Osteoblast (primary cell): ENCODE measurements around the gene ZBP1. TPM values are rescaled to one million over a fixed set of nuclear protein-coding genes. Genes with fewer than 3 reads are reported as not detected.
A peak's percentile ranks its signal among the peaks of the same experiment; 100 is the strongest.

ENCODE experiments used
- DNase-seq: peaks from one replicate; pipeline ENCODE4 v3.0.0; 2011; ENCODE audit warnings: low spot score, mixed read lengths; ENCODE audit not compliant: insufficient read length; ENCODE audit errors: missing footprints
- H2AFZ ChIP-seq: 2 replicates; pipeline ENCODE4 v1.6.0; 2011; ENCODE audit warnings: mild to moderate bottlenecking, low read length
- H3K27ac ChIP-seq: 2 replicates; pipeline ENCODE4 v1.5.1; 2011; ENCODE audit warnings: mild to moderate bottlenecking, low read depth, low read length, moderate library complexity
- H3K27me3 ChIP-seq: 2 replicates; pipeline ENCODE4 v1.6.0; 2012; ENCODE audit warnings: mild to moderate bottlenecking, control low read depth, inconsistent platforms, low read length, moderate library complexity; ENCODE audit not compliant: insufficient read depth
- H3K36me3 ChIP-seq: 2 replicates; pipeline ENCODE4 v1.5.1; 2011; ENCODE audit warnings: mild to moderate bottlenecking, low read length, control low read depth, moderate library complexity; ENCODE audit not compliant: insufficient read depth
- H3K4me1 ChIP-seq: 2 replicates; pipeline ENCODE4 v1.5.1; 2011; ENCODE audit warnings: mild to moderate bottlenecking, low read length, control low read depth, moderate library complexity; ENCODE audit not compliant: insufficient read depth
- H3K4me2 ChIP-seq: 2 replicates; pipeline ENCODE4 v1.6.0; 2011; ENCODE audit warnings: mild to moderate bottlenecking, low read length; ENCODE audit not compliant: insufficient read depth
- H3K4me3 ChIP-seq: fragments of 200-600 bp; sonication (generic); 3 replicates; pipeline ENCODE4 v1.5.1; 2012; ENCODE audit warnings: mild to moderate bottlenecking, low read length, inconsistent platforms; ENCODE audit not compliant: insufficient read depth
- H3K79me2 ChIP-seq: 2 replicates; pipeline ENCODE4 v1.6.0; 2012; ENCODE audit warnings: mild to moderate bottlenecking, low read length, control low read depth, inconsistent platforms; ENCODE audit not compliant: insufficient read depth
- H3K9me3 ChIP-seq: 2 replicates; pipeline ENCODE4 v1.5.1; 2011; ENCODE audit warnings: low read depth, low read length, control low read depth
- H4K20me1 ChIP-seq: 2 replicates; pipeline ENCODE4 v1.6.0; 2012; ENCODE audit warnings: mild to moderate bottlenecking, low read length, control low read depth; ENCODE audit not compliant: insufficient read depth
- total RNA-seq: library from RNA; depleted of rRNA; stranded (reverse); fragments of >200 nt; gene quantifications from 2 replicates; pipeline ENCODE4 v1.2.3, GENCODE V29; 2012
- TF ChIP-seq, protein P1 (sequence below): IDR thresholded peaks from 2 replicates; pipeline ENCODE4 v1.5.1; 2011; ENCODE audit warnings: mild to moderate bottlenecking, low read depth, low read length, moderate library complexity; ENCODE audit errors: extremely low read depth

The ZBP1 gene
- total RNA-seq, 1 donor: not detected

DNA sequence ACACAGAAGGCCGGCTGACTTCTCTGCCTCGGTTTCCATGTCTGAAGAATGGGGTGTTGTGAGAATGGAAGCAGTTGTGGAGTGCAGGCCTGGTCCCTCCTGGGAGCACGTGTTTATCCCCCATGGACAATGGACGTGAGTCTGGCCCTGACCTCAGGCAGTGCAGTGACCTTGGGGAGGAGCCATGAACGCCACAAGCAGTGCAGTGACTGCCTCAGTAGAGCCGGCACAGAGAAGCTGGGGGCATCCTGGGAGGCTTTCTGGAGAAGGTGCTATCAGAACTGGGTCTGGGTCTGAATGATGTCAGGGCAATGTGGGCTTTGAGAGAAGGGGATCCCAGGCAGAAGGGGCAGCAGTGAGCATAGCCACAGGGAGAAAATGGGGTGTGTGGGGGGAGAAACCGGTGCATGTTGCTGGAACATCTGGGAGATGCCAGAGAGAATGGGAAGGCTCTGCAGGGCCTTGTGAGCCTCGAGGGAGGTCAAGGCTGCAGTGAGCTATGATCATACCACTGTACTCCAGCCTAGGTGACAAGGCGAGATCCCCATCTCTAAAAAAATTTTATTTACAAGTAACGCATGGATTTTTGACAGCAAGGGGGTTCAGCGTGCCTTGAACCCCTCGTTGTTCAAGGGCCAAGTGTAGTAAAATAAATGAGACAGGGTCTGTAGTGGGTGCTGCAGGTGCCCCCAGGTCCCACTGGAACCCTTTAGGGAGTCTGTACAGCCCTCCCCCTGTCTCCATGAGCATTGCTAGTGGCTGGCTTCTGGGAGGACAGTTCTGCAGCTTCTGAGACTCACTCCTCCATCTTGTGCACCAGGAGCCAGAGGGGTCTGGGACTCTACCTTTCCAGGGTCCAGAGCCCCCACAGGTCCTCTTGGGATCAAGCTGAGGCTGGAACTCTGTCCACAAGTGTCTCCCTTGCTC is 27.0 kb upstream of the ZBP1 start:
- TF ChIP-seq, protein P1, sequence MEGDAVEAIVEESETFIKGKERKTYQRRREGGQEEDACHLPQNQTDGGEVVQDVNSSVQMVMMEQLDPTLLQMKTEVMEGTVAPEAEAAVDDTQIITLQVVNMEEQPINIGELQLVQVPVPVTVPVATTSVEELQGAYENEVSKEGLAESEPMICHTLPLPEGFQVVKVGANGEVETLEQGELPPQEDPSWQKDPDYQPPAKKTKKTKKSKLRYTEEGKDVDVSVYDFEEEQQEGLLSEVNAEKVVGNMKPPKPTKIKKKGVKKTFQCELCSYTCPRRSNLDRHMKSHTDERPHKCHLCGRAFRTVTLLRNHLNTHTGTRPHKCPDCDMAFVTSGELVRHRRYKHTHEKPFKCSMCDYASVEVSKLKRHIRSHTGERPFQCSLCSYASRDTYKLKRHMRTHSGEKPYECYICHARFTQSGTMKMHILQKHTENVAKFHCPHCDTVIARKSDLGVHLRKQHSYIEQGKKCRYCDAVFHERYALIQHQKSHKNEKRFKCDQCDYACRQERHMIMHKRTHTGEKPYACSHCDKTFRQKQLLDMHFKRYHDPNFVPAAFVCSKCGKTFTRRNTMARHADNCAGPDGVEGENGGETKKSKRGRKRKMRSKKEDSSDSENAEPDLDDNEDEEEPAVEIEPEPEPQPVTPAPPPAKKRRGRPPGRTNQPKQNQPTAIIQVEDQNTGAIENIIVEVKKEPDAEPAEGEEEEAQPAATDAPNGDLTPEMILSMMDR: no peak
- no peak overlapping the region for H2AFZ ChIP-seq
- peak; percentile 21 for DNase-seq
- no peak overlapping the region for H3K4me2 ChIP-seq
- H3K27ac ChIP-seq: no peak overlapping the region
- peaks cover 11% of the 10 kb centered on the region for H3K36me3 ChIP-seq
- H3K79me2 ChIP-seq: no peaks in the 10 kb centered on the region
- no peaks in the 10 kb centered on the region for H3K27me3 ChIP-seq
- H4K20me1 ChIP-seq: no peaks in the 10 kb centered on the region
- H3K9me3 ChIP-seq: no peaks in the 10 kb centered on the region
- no peak overlapping the region for H3K4me3 ChIP-seq
- no peaks in the 10 kb centered on the region for H3K4me1 ChIP-seq

DNA sequence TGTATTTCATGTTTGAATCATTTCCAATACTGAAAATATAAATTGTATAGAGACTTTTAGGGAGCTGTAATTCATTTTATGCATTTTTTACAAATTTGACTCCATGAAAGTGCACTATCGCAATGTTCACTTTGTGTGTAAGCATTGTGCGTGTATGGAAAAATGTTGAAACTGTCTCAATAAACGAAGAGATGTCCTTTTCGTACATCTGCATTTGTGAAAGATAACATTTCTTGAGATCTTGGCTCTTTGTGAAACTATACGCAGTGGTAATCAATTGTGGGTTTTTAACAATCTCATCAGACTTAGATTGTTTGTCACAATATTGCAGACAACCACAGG is 18.6 kb upstream of the ZBP1 start:
- Histone ChIP-seq H4K20me1 (no peaks in the 10 kb centered on the region), H3K36me3 (no peaks in the 10 kb centered on the region), H3K27ac (no peak overlapping the region), H3K4me3 (no peak overlapping the region), H3K27me3 (peaks cover 21% of the 10 kb centered on the region), H3K4me1 (no peaks in the 10 kb centered on the region), H3K9me3 (no peaks in the 10 kb centered on the region), H3K79me2 (no peaks in the 10 kb centered on the region), H2AFZ (no peak overlapping the region), H3K4me2 (no peak overlapping the region)
- no peak for DNase-seq
- TF ChIP-seq, protein P1: no peak

DNA sequence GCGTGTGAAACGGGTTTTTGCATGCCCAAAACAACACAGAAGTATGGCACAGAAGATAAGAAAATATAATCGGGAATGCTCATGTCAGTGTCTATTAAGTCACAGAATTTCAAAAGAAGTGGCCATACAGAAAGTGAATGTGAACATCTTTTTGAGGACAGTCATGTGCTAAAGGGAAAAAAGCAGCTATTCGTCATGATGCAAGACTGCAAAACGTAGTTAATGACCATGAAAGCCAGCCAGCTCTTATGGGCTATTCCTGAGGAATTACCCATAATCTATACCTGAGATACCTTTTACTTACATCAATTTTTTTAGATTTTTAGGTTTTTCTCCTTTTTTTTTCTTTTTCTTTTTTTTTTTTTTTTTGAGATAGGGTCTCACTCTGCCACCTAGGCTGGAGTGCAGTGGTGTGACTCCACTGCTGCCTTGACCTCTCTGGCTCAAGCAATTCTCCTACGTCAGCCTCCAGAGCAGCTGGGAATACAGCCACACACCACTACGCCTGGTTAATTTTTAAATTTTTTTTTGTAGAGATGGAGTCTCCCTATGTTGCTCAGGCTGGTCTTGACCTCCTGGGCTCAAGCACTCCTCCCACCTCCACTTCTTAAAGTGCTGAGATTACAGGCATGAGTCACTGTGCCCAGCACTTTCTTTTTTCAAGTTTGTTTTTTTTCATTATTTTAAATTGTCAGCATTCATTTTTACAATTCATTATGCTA is 18.1 kb upstream of the ZBP1 start:
- Histone ChIP-seq H3K79me2 (no peaks in the 10 kb centered on the region), H4K20me1 (no peaks in the 10 kb centered on the region), H2AFZ (no peak overlapping the region), H3K27ac (no peak overlapping the region), H3K4me3 (no peak overlapping the region), H3K4me1 (no peaks in the 10 kb centered on the region), H3K4me2 (no peak overlapping the region), H3K27me3 (peaks cover 24% of the 10 kb centered on the region), H3K9me3 (no peaks in the 10 kb centered on the region), H3K36me3 (no peaks in the 10 kb centered on the region)
- DNase-seq: no peak
- TF ChIP-seq, protein P1: no peak

DNA sequence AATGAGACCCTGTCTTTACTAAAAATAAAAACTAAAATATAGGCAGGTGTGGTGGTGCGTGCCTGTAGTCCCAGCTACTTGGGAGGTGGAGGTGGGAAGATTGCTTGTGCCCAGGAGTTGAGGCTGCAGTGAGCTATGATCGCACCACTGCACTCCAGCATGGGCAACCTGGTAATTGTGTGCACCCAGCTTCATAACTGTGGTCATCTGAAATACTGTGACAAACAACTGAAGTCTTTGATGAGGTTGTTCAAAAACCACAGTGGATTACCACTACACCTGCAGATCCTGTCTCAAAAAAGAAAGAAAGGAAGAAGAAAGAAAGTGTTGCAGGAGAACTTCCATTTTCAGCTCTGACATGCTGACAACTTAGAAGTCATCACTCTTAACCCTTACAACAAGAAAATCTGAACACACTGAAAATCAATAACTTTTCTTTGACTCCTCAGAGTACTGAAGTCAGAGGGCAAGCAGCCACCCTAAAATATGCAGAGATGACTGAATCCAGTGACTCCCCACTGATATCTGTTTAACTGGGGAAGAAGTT is 13.8 kb upstream of the ZBP1 start:
- no peaks in the 10 kb centered on the region for H3K36me3 ChIP-seq
- TF ChIP-seq, protein P1: no peak
- H3K27me3 ChIP-seq: peaks cover 29% of the 10 kb centered on the region
- no peak overlapping the region for H2AFZ ChIP-seq
- no peak overlapping the region for H3K27ac ChIP-seq
- no peaks in the 10 kb centered on the region for H3K4me1 ChIP-seq
- no peaks in the 10 kb centered on the region for H4K20me1 ChIP-seq
- no peaks in the 10 kb centered on the region for H3K9me3 ChIP-seq
- H3K4me2 ChIP-seq: no peak overlapping the region
- peak; percentile 62 for DNase-seq
- H3K4me3 ChIP-seq: no peak overlapping the region
- H3K79me2 ChIP-seq: no peaks in the 10 kb centered on the region
